ENCODE measurements around the gene DHRSX. TPM values are rescaled to one million over a fixed set of nuclear protein-coding genes. Genes with fewer than 3 reads are reported as not detected.
"Not testable (repeated sequence)": the region's sequence is repeated elsewhere in the genome, so short reads cannot be mapped to it uniquely, and the experiment has no call there.

The DHRSX gene
- total RNA-seq, 1 donor from 2014 or later, result 29.9 TPM

DNA sequence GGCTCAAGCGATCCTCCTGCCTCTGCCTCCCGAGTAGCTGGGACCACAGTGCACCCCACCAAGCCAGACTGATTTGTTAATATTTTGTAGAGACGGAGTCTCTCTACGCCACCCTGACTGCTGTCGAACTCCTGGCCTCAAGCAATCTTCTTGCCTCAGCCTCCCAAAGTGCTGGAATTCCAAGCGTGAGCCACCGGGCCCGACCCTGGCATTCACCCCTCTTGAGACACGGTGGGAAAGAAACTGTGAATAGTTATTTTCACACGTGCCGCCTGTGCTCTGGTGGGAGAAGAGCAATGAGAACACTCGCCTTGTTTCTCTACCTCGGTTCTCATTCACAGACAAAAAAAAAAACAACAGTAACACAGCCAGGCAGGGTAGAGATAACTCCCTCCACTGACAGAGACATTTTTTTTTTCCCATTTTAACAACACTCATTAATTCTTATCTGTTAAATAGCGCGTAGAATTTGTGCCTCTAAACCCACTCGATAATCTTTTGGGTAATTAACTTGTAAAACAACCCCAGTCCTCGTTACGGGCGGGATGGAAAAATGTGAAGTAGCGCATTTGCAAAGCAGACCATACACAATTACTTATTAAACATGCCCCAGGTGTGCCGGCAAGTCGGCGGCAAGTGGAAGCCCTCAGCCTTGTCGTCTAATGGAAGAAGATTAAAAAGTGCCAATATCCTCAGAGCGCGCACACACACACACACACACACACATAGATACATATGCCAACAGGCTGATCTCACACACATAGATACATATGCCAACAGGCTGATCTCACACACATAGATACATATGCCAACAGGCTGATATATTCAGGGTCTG is 103.3 kb downstream of the DHRSX start:
- no peak for DNase-seq (ENCODE audit: low read depth)

DNA sequence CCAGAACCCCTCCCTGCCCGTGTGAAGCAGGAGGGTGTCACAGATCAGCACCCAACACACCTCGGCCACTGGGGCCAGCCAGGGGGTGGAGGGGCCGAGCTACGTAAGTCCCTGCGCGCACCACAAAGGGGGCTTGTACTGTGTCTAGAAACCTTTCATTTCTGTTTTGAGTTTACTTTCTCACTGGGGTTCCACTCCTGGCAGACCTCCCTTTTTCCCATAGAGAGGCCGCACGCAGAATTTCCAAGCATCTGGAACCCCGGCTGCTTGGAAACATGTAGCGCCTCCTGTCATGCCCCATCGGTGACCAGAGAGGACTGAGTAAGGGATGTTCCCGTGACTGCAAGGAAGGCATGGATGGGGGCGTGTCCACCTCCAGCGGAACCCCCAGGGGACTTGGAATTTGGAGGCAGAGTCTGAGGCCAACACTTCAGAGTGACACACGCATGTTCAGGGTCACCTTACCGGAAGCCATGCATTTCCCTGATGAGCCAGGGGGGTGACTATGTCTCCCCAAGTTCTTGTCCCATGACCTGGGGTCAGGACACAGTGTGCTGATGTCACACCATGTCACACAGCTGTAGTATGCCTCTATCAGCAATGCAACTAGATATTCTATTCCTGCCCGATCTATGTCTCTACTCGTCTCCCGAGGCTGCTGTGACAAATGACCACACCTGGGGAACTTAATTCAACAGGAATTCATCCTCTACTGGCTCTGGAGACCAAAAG is 105.3 kb downstream of the DHRSX start:
- DNase-seq (ENCODE audit: low read depth), result no peak

DNA sequence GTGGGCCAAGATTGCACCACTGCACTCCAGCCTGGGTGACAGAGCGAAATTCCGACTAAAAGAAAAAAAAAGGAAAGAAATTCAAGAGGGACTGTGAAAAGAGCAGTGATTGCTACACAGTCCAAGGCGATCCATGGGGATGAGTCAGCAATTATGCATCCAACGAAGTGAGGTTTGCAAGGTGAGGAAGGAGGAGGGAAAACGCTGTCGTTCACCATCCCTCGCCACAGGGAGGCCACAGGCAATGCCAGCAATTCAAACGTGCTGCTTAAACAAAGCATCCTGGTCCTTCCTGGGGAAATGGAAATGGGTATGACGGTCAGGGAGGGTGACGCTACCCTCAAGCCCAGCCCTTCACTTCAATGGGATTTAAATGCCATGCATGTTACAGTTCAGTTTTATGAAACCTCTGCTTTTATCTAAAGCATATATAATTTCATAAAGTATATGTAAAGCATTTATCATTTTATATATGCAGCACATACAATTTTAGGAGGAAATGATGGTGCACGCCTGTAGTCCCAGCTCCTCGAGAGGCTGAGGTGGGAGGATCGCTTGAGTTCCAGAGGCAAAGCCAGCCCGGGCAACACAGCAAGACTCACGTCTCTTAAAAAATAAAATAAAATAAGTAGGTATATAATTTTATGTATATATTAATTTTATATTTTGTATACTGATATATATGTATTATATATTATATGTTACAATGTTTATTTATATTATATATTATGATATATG is 108.7 kb downstream of the DHRSX start:
- peak; percentile 98 for DNase-seq (ENCODE audit: low read depth)

DNA sequence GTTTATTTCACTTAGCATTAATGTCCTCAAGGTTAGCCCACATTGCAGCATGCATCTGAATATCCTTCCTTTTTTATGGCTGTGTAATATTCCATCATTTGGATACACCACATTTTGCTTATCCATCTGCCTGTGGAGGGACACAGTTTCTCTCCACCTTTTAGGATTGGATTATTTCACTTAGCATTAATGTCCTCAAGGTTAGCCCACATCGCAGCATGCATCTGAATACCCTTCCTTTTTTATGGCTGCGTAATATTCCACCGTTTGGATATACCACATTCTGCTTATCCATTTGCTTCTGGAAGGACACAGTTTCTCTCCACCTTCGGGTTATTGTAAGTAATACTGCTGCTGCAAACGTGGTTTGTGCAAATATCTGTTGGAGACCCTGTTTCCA is 110.0 kb downstream of the DHRSX start:
- no peak for DNase-seq (ENCODE audit: low read depth)

DNA sequence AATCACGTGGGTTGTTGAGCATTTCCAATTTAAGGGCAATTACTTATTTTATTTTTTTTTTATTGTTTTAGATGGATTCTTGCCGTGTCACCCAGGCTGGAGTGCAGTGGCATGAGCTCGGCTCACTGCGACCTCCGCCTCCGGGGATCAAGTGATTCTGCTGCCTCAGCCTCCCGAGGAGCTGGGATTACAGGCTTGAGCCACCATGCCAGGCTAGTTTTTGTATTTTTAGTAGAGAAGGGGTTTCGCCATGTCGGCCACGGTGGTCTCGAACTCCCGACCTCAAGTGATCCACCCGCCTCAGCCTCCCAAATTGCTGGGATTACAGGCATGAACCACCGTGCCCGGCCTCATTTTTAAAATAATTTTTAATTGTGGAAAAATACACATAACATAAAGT is 111.0 kb downstream of the DHRSX start:
- DNase-seq (ENCODE audit: low read depth), result not testable (repeated sequence)

DNA sequence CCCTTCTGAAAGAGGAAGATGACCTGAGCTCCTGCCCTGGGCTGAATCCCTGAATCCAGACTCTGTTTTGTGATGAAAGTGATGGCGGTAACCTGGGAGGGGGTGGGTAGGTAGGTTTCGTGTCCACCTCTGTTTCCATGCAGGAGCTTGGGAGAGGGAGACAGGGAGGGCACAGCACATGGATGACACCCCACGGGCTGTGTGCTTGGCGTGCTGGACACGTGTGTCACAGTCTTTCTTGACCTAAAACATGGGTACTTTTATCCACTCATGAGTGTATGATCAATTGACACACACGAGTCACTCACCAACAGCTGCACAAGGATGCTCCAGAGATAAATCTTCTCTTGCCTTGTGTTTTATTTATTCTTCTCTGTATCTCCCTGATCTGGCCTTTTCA is 111.5 kb downstream of the DHRSX start:
- DNase-seq (ENCODE audit: low read depth), result no peak

DNA sequence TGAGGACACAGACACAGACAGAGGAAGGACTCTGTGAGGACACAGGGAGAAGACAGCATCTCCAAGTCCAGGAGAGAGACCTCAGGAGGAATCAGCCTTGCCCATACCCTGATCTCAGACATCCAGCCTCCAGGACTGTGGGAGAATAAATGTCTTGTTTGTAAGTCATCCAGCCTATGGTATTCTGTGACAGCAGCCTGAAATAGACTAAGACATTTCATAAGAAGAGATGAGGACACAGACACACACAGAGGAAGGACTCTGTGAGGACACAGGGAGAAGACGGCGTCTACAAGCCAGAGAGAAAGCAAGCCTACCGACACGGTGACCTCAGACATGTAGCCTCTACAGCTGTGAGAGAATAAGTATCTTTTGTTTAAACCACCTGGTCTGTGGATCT is 112.1 kb downstream of the DHRSX start:
- DNase-seq (ENCODE audit: low read depth), result no peak

DNA sequence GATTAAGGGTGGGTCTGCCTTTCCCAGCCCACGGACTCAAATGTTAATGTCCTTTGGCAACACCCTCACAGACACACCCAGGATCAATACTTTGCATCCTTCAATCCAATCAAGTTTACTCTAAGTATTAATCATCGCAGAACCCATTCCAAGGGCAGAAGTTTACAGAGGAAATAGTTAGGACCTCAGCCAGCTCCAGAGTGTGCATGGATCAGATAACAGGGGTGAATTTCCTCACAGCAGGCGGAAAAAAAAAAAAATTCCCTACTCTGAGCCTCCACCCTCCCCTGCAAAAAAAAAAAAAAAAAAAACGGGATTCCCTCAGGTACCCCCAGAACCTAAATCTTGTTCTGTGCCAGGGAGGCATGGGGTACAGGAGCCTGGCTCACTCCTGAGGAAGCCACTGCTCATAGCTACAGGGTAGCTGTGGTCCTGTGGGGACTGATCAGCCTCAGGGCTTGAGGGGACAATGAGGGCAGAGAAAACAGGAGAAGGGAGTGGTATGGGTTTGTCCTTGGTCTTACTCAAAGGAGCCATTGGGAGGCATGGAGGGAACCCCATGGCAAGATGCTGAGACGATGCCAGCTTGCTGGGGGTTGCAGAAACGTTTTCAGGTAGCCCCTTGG is 113.0 kb downstream of the DHRSX start:
- DNase-seq (ENCODE audit: low read depth), result no peak

DNA sequence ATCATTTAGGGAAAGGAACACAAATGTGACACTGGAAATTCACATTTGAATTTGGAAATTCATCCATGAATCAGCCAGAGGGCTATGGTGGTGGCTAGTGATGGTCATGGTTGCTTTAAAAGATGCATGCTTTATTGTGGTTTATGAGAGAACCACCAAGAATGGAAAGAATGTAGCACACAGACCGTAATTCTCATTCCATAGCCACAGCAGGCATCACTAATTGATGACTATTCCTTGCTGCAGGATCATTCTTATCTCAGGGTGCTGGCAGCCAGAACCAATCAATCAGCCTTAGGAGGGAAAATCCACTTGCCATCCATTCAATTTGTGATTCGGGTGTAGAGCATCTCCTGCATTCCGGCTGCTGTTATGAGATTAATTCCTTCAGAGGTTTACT is 115.6 kb downstream of the DHRSX start:
- DNase-seq (ENCODE audit: low read depth), result peak; percentile 85

DNA sequence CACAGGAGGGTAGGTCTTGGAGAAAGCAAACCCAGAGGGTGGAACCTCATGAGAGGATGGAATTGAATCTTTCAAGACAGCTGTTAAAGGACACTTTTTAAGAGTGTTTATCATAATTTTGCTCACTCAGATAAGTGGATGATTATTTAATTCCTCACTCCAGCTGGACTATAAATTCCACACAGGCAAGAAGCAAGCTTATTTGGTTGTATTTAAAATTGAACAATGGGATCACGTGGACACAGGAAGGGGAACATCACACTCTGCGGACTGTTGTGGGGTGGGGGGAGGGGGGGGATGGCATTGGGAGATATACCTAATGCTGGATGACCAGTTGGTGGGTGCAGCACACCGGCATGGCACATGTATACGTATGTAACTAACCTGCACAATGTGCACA is 116.3 kb downstream of the DHRSX start:
- no peak for DNase-seq (ENCODE audit: low read depth)

DNA sequence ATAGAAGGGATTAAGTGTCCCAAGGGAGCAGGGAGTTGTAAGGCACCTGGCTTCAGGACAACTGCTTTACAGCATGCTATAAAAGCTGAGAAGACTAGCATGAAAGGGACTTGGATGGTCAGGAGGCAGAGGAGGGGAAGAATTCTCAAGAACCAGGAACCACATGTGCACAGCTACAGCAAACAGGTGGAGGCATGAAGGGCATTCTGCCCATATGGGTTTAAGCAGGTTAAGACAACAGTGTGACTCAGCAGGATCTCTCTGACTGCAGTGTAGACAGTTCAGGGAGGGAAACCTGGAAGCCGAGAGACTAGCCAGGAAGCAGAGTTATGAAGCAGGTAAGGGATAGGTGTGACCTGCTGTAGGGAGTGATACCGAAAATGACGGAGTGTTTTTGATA is 117.0 kb downstream of the DHRSX start:
- no peak for DNase-seq (ENCODE audit: low read depth)

DNA sequence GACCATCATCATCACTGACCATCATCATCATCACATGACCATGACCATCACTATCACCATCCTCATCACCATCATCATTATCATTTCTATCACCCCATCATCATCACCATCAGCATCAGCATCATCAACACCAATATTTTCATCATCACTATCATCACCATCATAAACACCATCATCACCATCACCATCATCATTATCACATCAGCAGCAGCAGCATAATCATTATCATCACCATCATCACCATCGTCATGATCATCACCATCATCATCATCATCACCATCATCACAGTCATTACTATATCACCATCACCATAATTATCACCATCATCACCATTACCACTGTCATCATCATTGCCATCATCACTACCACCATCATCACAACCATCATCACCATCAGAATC is 117.6 kb downstream of the DHRSX start:
- no peak for DNase-seq (ENCODE audit: low read depth)

DNA sequence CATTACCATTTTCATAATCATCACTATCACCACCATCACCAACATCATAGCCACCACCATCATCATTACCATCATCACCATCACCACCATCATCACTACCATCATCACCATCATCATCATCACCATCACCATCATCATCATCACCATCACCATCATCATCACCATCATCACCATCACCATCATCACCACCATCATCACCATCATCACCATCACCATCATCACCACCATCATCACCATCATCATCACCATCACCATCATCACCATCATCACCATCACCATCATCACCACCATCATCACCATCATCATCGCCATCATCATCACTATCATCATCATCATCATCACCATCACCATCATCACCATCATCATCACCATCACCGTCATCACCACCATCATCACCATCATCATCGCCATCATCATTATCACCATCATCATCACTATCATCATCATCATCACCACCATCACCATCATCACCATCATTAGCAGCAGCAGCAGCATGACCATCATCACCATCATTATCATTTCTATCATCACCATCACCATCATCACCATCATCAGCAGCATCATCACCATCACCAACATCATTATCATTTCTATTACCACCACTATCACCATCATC is 118.2 kb downstream of the DHRSX start:
- DNase-seq (ENCODE audit: low read depth), result not testable (repeated sequence)

DNA sequence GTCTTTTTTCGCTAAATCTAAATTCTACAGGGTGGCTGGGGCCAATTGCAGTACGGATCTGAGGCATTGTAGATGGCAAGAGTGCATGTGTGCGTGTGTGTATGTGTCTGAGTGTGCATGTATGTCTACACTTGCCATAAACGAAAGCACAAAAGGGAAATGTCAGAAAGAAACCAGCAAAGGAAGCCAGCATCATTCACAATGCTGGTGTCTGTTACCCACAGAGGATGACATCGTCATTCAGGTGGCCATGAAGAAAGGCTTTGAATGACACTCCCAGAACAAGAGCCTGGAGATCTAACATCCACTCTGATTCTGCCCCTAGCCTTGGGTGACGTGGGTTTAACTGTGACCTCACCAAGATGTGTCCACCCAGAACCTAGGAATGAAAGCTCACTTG is 124.6 kb downstream of the DHRSX start:
- DNase-seq (ENCODE audit: low read depth), result no peak

DNA sequence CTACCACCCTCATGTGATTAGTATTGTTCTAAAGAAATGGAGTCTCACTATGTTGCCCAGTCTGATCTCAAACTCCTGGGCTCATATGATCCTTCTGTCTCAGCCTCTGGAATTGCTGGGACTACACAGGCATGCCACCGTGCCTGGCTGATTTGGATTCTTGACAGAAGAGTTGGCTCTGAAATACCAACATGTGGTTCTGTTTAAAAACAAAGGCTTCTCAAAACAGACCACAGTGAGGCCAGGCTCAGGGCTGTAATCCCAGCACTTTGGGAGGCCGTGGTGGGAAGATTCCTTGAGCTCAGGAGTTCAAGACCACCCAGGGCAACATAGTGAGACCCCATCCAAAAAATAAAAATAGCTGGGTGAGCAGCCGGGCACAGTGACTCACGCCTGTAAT is 126.7 kb downstream of the DHRSX start:
- DNase-seq (ENCODE audit: low read depth), result no peak

DNA sequence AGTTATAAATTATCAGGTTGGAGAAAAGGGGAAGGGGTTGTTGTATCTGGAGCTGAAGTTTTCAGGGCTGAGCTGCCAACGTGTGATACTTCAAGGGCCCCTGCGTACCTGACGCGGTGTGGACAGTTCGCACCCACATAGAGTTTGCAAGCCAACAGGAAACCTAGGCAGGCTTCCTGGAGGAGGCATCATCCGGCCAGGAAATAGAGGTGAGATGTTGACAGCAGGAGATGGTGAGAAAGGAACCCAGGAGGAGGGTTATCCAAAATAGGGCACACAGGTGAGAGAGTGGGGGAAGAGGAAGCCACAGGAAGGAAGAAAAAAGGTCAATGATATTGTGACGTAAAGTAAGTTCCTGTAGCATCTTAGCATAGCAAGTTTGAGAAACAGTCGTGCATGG is 127.2 kb downstream of the DHRSX start:
- no peak for DNase-seq (ENCODE audit: low read depth)

DNA sequence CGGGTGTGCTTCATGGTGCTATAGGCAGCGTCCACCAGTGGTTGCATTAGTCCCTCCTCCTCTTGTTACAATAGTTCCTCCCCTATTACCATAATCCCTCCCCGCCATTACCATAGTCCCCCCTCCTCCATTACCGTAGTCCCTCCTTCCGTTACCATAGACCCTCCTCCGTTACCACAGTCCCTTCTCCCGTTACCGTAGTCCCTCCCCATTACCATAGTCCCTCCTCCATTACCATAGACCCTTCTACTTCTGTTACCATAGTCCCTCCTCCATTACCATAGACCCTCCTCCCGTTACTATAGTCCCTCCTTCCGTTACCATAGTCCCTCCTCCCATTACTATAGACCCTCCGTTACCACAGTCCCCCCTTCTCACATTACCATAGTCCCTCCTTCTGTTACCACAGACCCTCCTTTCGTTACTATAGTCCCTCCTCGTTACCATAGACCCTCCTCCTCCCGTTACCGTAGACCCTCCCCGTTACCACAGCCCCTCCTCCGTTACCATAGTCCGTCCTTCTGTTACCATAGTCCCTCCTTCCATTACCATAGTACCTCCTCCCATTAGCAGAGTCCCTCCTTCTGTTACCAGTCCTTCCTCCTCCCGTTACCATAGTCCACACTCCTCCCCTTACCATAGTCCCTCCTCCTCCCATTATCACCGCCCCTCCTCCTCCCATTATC is 129.6 kb downstream of the DHRSX start:
- peak; percentile 6 for DNase-seq (ENCODE audit: low read depth)

DNA sequence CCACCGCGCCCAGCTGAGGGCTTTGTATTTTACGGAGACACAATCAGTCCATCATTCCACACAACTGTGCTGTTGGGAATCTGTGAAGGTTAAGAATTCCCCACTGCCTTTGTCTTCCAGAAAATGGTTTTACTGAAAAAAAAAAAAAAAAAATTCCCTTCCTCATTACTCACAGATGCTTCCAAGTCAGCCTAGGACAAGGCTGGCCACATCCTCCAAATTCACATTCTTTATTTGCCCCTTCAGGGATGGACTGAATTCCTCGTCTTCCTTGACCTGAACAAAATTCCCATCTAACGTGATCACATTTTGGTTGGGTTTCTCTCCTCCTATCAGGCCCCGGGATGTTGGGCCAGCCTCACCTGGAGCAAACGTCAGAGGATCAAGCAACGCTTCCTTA is 130.3 kb downstream of the DHRSX start:
- DNase-seq (ENCODE audit: low read depth), result peak; percentile 65

DNA sequence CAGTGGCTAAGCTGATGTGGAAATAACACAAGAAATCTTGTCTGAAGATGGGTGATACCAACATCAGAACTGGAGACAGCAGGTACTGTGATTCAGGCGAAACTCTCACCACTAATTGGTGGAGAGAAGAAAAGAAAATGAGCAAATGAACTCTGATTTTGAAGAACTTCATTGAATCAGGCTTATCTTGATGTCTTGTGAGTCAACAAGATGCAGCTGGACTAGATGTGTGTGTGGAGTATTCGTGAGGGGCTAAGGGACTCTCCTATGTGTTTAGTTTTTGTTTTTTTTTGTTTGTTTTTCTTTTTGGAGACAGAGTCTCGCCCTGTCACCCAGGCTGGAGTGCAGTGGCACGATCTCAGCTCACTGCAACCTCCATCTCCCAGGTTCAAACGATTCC is 131.6 kb downstream of the DHRSX start:
- no peak for DNase-seq (ENCODE audit: low read depth)

DNA sequence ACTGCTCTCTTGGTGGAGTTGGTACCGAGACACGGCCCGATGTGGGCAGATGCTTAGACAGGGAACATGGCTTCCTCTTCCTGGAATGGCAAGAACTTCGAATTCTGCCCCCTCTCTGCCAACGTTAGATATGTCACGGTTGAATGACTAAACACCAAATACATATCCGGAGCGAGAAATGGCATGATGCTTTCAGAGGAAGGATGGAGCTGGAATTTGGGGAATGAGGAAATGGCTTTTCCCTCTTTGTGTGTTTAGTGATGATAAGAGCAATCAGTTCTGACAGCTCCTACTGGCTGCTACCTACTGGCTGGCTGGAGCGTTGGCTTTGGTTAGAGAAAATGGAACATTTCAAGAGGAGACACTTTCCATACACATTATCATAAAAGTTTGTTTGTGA is 140.0 kb downstream of the DHRSX start:
- no peak for DNase-seq (ENCODE audit: low read depth)

DNA sequence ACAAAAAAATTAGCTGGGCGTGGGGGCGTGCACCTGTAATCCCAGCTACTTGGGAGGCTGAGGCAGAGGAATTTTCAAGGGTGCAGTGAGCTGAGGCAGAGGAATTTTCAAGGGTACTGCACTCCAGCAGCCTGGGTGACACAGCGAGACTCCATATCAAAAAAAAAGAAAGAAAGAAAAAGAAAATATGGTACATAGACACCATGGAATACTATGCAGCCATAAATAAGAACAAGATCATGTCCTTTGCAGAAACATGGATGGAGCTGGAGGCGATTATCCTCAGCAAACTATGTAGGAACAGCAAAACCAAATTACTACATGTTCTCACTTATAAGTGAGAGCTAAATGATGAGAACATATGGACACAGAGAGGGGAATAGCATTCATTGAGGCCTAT is 141.3 kb downstream of the DHRSX start:
- not testable (repeated sequence) for DNase-seq (ENCODE audit: low read depth)
